ENCODE results near the gene ADGRL2.
"Not testable (repeated sequence)": the region's sequence is repeated elsewhere in the genome, so short reads cannot be mapped to it uniquely, and the experiment has no call there.

Gene ADGRL2

GRCh38 chr1:81850031-81850430 is 49.3 kb downstream of the ADGRL2 start:
- DNase-seq = no peak

- no peak for DNase-seq
These were observed 49.8 kb downstream of the ADGRL2 start for GRCh38 chr1:81850495-81850894.

GRCh38 chr1:81851217-81851616 is 50.5 kb downstream of the ADGRL2 start:
- DNase-seq = no peak

GRCh38 chr1:81852961-81853360 is 52.2 kb downstream of the ADGRL2 start:
- DNase-seq = no peak

- DNase-seq = no peak
These were observed 66.5 kb downstream of the ADGRL2 start for GRCh38 chr1:81867235-81867634.

- no peak for DNase-seq
These were observed 68.6 kb downstream of the ADGRL2 start for GRCh38 chr1:81869307-81869706.

GRCh38 chr1:81871091-81871490 is 70.4 kb downstream of the ADGRL2 start:
- not testable (repeated sequence) for DNase-seq

GRCh38 chr1:81873946-81874345 is 73.2 kb downstream of the ADGRL2 start:
- no peak for DNase-seq

- DNase-seq = no peak
These were observed 73.7 kb downstream of the ADGRL2 start for GRCh38 chr1:81874461-81874860.

GRCh38 chr1:81874940-81875339 is 74.2 kb downstream of the ADGRL2 start:
- no peak for DNase-seq

- peak; percentile 27 to 46 for DNase-seq
These were observed 76.4 kb downstream of the ADGRL2 start for GRCh38 chr1:81876901-81877733.

GRCh38 chr1:81877940-81878339 is 77.2 kb downstream of the ADGRL2 start:
- peak; percentile 50 to 64 for DNase-seq

GRCh38 chr1:81878538-81878937 is 77.8 kb downstream of the ADGRL2 start:
- peak; percentile 44 to 66 for DNase-seq

- no peak for DNase-seq
These were observed 80.0 kb downstream of the ADGRL2 start for GRCh38 chr1:81880781-81881180.

- DNase-seq = no peak
These were observed 84.6 kb downstream of the ADGRL2 start for GRCh38 chr1:81885291-81885690.

- DNase-seq = not testable (repeated sequence)
These were observed 85.6 kb downstream of the ADGRL2 start for GRCh38 chr1:81886292-81886691.

GRCh38 chr1:81887421-81888144 is 86.8 kb downstream of the ADGRL2 start:
- DNase-seq = no peak

GRCh38 chr1:81889166-81889565 is 88.4 kb downstream of the ADGRL2 start:
- DNase-seq = no peak

GRCh38 chr1:81894867-81895266 is 94.1 kb downstream of the ADGRL2 start:
- DNase-seq = no peak

GRCh38 chr1:81899214-81899821 is 98.6 kb downstream of the ADGRL2 start:
- no peak for DNase-seq

- no peak for DNase-seq
These were observed 106.8 kb downstream of the ADGRL2 start for GRCh38 chr1:81907575-81907974.

GRCh38 chr1:81912383-81912782 is 111.6 kb downstream of the ADGRL2 start:
- DNase-seq = no peak

GRCh38 chr1:81915937-81916336 is 115.2 kb downstream of the ADGRL2 start:
- no peak for DNase-seq

- DNase-seq = peak; percentile 66 to 85
These were observed 119.6 kb downstream of the ADGRL2 start for GRCh38 chr1:81920245-81920740.

Measured in NCI-H446 (cell line).